ENCODE results near the gene SPACDR. TPM values are rescaled to one million over a fixed set of nuclear protein-coding genes. Genes with fewer than 3 reads are reported as not detected.
"Not testable (repeated sequence)": the region's sequence is repeated elsewhere in the genome, so short reads cannot be mapped to it uniquely, and the experiment has no call there.

The SPACDR gene
- total RNA-seq, 2 donors from 2014 or later = 0.54 to 0.74 TPM

GRCh38 chr7:100446040-100446439, 18.0 kb downstream of the SPACDR start:
- intact Hi-C loops (cut with DNase I) = no loop called here
- no peaks in the 10 kb centered on the region for H3K4me1 ChIP-seq
- no peak overlapping the region for H3K4me3 ChIP-seq
- no peaks in the 10 kb centered on the region for H3K36me3 ChIP-seq
- TF ChIP-seq CTCF (IDR thresholded peaks at IDR 0.05) = no peak
- H3K27ac ChIP-seq = no peak overlapping the region
- DNase-seq = no peak
- no peaks in the 10 kb centered on the region for H3K9me3 ChIP-seq
- no peaks in the 10 kb centered on the region for H3K27me3 ChIP-seq
- no peak overlapping the region for H3K9ac ChIP-seq (ENCODE audit: low read depth in 2 of 2, low read length in 2 of 2)

- Histone ChIP-seq H3K9me3 (no peaks in the 10 kb centered on the region), H3K9ac (ENCODE audit: low read depth in 2 of 2, low read length in 2 of 2) (peak overlapping the region; percentile 34 to 35), H3K36me3 (no peaks in the 10 kb centered on the region), H3K27me3 (no peaks in the 10 kb centered on the region), H3K27ac (no peak overlapping the region), H3K4me3 (no peak overlapping the region), H3K4me1 (no peaks in the 10 kb centered on the region)
- DNase-seq = no peak
- intact Hi-C loops (cut with DNase I) = no loop called here
- TF ChIP-seq CTCF (IDR thresholded peaks at IDR 0.05) = no peak
Measured at GRCh38 chr7:100444311-100445278, 19.5 kb downstream of the SPACDR start.

GRCh38 chr7:100443096-100443840, 20.8 kb downstream of the SPACDR start:
- H3K27ac ChIP-seq = no peak overlapping the region
- no peak for TF ChIP-seq CTCF (IDR thresholded peaks at IDR 0.05)
- H3K27me3 ChIP-seq = no peaks in the 10 kb centered on the region
- DNase-seq = no peak
- no peaks in the 10 kb centered on the region for H3K36me3 ChIP-seq
- no peak overlapping the region for H3K9ac ChIP-seq (ENCODE audit: low read depth in 2 of 2, low read length in 2 of 2)
- no peaks in the 10 kb centered on the region for H3K9me3 ChIP-seq
- H3K4me3 ChIP-seq = no peak overlapping the region
- H3K4me1 ChIP-seq = no peaks in the 10 kb centered on the region
- intact Hi-C loops (cut with DNase I) = no loop called here

GRCh38 chr7:100441641-100442535, 22.2 kb downstream of the SPACDR start:
- Histone ChIP-seq H3K9me3 (no peaks in the 10 kb centered on the region), H3K4me3 (no peak overlapping the region), H3K27ac (no peak overlapping the region), H3K27me3 (no peaks in the 10 kb centered on the region), H3K9ac (ENCODE audit: low read depth in 2 of 2, low read length in 2 of 2) (no peak overlapping the region), H3K36me3 (no peaks in the 10 kb centered on the region), H3K4me1 (no peaks in the 10 kb centered on the region)
- intact Hi-C loops (cut with DNase I) = no loop called here
- no peak for TF ChIP-seq CTCF (IDR thresholded peaks at IDR 0.05)
- no peak for DNase-seq

GRCh38 chr7:100439244-100439643, 24.8 kb downstream of the SPACDR start:
- H3K27me3 ChIP-seq; H3K9ac ChIP-seq (ENCODE audit: low read depth in 2 of 2, low read length in 2 of 2); intact Hi-C loops (cut with DNase I); H3K4me1 ChIP-seq; H3K27ac ChIP-seq; H3K36me3 ChIP-seq; H3K4me3 ChIP-seq; DNase-seq; H3K9me3 ChIP-seq: not testable (repeated sequence)

GRCh38 chr7:100438731-100439130, 25.3 kb downstream of the SPACDR start:
- H3K27ac ChIP-seq; H3K9ac ChIP-seq (ENCODE audit: low read depth in 2 of 2, low read length in 2 of 2); H3K9me3 ChIP-seq; DNase-seq; H3K27me3 ChIP-seq; H3K4me1 ChIP-seq; intact Hi-C loops (cut with DNase I); H3K36me3 ChIP-seq; H3K4me3 ChIP-seq: not testable (repeated sequence)
